ENCODE measurements around the gene TRIM2.

DNA sequence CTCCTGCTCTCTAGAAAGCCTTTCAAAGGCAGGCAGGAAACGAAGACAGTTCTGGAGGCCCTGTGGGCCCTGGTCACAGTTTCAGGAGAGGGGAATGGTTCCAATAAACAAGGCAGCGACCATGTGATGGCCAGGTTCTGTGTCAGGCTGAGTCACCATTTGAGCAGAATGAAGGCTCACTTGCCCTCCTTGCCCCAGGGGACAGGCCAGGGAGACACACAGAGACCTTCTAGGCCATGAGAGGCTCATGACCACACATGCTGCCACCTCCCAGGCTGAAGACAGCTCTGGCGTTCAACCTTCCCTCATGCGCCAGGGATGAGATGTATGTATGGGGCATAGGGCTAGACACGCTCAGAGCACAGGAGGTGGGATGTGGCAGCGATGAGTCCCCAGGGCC is 22.9 kb upstream of the TRIM2 start:
- TF ChIP-seq, protein P1, sequence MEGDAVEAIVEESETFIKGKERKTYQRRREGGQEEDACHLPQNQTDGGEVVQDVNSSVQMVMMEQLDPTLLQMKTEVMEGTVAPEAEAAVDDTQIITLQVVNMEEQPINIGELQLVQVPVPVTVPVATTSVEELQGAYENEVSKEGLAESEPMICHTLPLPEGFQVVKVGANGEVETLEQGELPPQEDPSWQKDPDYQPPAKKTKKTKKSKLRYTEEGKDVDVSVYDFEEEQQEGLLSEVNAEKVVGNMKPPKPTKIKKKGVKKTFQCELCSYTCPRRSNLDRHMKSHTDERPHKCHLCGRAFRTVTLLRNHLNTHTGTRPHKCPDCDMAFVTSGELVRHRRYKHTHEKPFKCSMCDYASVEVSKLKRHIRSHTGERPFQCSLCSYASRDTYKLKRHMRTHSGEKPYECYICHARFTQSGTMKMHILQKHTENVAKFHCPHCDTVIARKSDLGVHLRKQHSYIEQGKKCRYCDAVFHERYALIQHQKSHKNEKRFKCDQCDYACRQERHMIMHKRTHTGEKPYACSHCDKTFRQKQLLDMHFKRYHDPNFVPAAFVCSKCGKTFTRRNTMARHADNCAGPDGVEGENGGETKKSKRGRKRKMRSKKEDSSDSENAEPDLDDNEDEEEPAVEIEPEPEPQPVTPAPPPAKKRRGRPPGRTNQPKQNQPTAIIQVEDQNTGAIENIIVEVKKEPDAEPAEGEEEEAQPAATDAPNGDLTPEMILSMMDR (IDR thresholded peaks at IDR 0.05): no peak
- TF ChIP-seq POLR2A (IDR thresholded peaks at IDR 0.05) (no peak), POLR2AphosphoS5 (IDR thresholded peaks at IDR 0.05; ENCODE audit: insufficient read depth in 1 of 2, low read depth in 1 of 2) (no peak)

Measured in vagina (tissue), 2 donors.